Stimulated activated CD4-positive, alpha-beta T cell treated with anti-CD3 and anti-CD28 coated beads, TNF-alpha, amount 100 ng/mL, for 24 hours (primary cell): Measurements from ENCODE around the gene TAS2R43.
"Not testable (repeated sequence)": the region's sequence is repeated elsewhere in the genome, so short reads cannot be mapped to it uniquely, and the experiment has no call there.

ENCODE experiments used
- DNase-seq, 3 experiments: peaks; one replicate each; pipeline ENCODE4 v3.0.0-alpha.2; 2020; ENCODE audit warnings: low read depth in 3 of 3

TAS2R43 gene

GRCh38 chr12:11092128-11092527, at the start of gene TAS2R43:
TAS2R43 (minus strand) TSS chr12:11092313; CDS start chr12:11092229, 84 bp downstream.
- no peak for DNase-seq

GRCh38 chr12:11136075-11136474, 44.0 kb upstream of the TAS2R43 start:
- DNase-seq, result no peak

- no peak for DNase-seq
Measured at GRCh38 chr12:11134305-11134704, 42.2 kb upstream of the TAS2R43 start, which contains the start of gene TAS2R30. TAS2R30 (minus strand) TSS chr12:11134644; CDS start chr12:11134244, 400 bp downstream.

GRCh38 chr12:11133816-11134215, 41.7 kb upstream of the TAS2R43 start:
- DNase-seq, result no peak

- no peak for DNase-seq
Measured at GRCh38 chr12:11133162-11133561, 41.0 kb upstream of the TAS2R43 start.

GRCh38 chr12:11130999-11131398, 38.9 kb upstream of the TAS2R43 start:
- DNase-seq, result no peak

- DNase-seq, result no peak
Measured at GRCh38 chr12:11130382-11130781, 38.3 kb upstream of the TAS2R43 start.

GRCh38 chr12:11114130-11114529, 22.0 kb upstream of the TAS2R43 start:
- not testable (repeated sequence) for DNase-seq

GRCh38 chr12:11111213-11111612, 19.1 kb upstream of the TAS2R43 start:
- DNase-seq, result not testable (repeated sequence)

- DNase-seq, result no peak
Measured at GRCh38 chr12:11108862-11109261, 16.7 kb upstream of the TAS2R43 start.

GRCh38 chr12:11107719-11108118, 15.6 kb upstream of the TAS2R43 start:
- DNase-seq, result no peak

GRCh38 chr12:11106288-11106687, 14.2 kb upstream of the TAS2R43 start:
- DNase-seq, result no peak

- no peak for DNase-seq
Measured at GRCh38 chr12:11105546-11105945, 13.4 kb upstream of the TAS2R43 start.

- DNase-seq, result not testable (repeated sequence)
Measured at GRCh38 chr12:11094910-11095309, 2.8 kb upstream of the TAS2R43 start.

GRCh38 chr12:11089246-11089645, 2.9 kb downstream of the TAS2R43 start:
- no peak for DNase-seq

- DNase-seq, result peak in 2 of 3 experiments; percentile 5 to 18
Measured at GRCh38 chr12:11085419-11085818, 6.7 kb downstream of the TAS2R43 start.

GRCh38 chr12:11081987-11082386, 10.1 kb downstream of the TAS2R43 start:
- DNase-seq, result no peak

- no peak for DNase-seq
Measured at GRCh38 chr12:11078246-11078645, 13.9 kb downstream of the TAS2R43 start.

- DNase-seq, result no peak
Measured at GRCh38 chr12:11075642-11076041, 16.5 kb downstream of the TAS2R43 start.

GRCh38 chr12:11071414-11071813, 20.7 kb downstream of the TAS2R43 start:
- DNase-seq, result no peak

- no peak for DNase-seq
Measured at GRCh38 chr12:11070999-11071398, 21.1 kb downstream of the TAS2R43 start.

GRCh38 chr12:11069854-11070365, 22.2 kb downstream of the TAS2R43 start:
- no peak for DNase-seq

GRCh38 chr12:11067514-11067913, 24.6 kb downstream of the TAS2R43 start:
- DNase-seq, result no peak

GRCh38 chr12:11062194-11062593, 29.9 kb downstream of the TAS2R43 start, which contains the start of gene TAS2R46:
TAS2R46 (minus strand) TSS chr12:11062294; CDS start chr12:11062294, 0 bp downstream.
- DNase-seq, result not testable (repeated sequence)
